Eye (tissue), 1 donor: Measurements from ENCODE around the gene CEP250.
"Not testable (repeated sequence)": the region's sequence is repeated elsewhere in the genome, so short reads cannot be mapped to it uniquely, and the experiment has no call there.

ENCODE experiments used
- DNase-seq: peaks from one replicate; pipeline ENCODE4 v3.0.0-alpha.2; 2015

CEP250 gene, protein sequence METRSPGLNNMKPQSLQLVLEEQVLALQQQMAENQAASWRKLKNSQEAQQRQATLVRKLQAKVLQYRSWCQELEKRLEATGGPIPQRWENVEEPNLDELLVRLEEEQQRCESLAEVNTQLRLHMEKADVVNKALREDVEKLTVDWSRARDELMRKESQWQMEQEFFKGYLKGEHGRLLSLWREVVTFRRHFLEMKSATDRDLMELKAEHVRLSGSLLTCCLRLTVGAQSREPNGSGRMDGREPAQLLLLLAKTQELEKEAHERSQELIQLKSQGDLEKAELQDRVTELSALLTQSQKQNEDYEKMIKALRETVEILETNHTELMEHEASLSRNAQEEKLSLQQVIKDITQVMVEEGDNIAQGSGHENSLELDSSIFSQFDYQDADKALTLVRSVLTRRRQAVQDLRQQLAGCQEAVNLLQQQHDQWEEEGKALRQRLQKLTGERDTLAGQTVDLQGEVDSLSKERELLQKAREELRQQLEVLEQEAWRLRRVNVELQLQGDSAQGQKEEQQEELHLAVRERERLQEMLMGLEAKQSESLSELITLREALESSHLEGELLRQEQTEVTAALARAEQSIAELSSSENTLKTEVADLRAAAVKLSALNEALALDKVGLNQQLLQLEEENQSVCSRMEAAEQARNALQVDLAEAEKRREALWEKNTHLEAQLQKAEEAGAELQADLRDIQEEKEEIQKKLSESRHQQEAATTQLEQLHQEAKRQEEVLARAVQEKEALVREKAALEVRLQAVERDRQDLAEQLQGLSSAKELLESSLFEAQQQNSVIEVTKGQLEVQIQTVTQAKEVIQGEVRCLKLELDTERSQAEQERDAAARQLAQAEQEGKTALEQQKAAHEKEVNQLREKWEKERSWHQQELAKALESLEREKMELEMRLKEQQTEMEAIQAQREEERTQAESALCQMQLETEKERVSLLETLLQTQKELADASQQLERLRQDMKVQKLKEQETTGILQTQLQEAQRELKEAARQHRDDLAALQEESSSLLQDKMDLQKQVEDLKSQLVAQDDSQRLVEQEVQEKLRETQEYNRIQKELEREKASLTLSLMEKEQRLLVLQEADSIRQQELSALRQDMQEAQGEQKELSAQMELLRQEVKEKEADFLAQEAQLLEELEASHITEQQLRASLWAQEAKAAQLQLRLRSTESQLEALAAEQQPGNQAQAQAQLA (N-terminal part only)

DNA sequence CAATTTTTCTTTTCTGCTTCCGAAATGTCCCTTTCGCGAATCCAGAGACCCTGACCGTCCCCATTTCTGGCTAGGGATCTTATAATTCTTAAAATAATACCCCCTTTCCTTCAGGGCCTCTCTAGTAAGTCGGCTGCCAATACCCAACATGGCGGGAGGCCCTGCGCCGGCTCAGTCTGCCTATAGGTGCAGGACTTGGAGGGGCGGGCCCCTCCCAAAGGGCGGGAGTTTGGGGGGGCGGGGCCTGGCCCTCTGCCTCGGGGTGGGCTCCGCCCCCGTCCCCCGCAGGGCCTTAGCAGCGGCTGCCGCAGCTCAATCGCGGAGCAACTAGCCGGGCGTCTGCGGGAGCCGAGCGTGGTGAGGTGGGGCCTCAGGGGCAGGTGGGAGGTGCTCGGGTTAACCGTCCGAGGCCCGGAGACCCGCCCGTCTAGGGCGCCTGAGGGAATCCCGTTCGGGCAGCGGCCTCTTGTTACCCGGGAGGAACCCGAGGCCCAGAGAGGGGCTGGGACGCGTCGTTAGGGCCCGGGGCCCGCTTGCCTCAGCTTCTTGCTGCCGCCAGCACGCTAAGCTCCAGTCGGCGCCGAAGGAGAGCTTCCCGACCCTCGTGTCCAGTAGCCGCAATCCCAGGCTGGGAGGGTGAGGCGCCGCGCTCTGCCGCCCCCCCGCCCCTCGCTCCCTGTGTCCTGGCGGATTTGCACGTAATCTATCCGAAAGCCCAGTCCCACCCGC, at the start of gene CEP250:
Gene CEP250 (plus strand): TSS at position 718 of the 729 bp plus-strand sequence. CDS start 6,770 bp downstream, outside the sequence.
- DNase-seq, result peak; percentile 98

DNA sequence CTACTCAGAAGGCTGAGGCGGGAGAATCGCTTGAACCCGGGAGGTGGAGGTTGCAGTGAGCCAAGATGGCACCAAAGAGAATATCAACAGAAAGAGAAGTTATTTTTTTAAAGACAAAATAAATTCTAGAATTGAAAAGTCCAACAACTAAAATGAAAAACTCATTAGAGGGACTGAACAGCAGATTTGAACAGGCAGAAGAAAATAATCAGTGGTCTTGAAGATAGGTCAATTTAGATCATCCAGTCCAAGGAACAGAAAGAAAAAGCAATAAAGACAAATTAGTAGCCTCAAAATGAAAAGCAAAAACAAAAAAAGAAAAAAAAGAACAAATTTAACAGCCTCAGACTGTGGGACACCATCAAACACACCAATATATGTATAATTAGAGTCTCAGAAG, 49.6 kb upstream of the CEP250 start:
- DNase-seq, result no peak

DNA sequence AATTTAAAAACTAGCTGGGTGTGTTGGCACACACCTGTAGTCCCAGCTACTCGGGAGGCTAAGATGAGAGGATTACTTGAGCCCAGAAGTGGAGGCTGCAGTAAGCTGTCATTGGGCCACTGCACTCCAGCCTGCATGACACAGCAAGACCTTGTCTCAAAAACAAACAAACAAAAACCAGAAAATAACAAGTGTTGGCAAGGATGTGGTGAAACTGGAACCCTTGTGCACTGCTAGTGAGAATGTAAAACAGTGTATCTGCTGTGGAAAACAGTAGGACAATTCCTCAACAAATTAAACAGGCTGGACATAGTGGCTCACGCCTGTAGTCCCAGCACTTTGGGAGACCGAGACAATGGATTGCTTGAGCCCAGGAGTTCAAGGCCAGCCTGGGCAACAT, 47.1 kb upstream of the CEP250 start:
- no peak for DNase-seq

DNA sequence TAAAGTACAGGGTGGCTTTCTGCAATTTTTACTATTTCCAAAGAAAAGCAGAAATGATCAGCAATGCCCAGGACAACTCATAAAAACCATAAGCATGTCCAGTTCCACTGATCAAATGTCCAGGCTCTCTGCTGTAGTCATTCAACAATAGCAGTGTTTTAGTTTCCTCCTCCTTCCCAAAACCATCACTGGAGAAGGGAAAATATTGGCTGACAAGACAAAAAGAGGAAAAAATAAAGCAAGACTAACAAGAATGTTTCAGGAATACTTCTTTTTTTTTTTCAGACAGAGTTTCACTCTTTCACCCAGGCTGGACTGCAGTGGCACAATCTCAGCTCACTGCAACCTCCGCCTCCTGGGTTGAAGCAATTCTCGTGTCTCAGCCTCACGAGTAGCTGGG, 45.9 kb upstream of the CEP250 start:
- no peak for DNase-seq

DNA sequence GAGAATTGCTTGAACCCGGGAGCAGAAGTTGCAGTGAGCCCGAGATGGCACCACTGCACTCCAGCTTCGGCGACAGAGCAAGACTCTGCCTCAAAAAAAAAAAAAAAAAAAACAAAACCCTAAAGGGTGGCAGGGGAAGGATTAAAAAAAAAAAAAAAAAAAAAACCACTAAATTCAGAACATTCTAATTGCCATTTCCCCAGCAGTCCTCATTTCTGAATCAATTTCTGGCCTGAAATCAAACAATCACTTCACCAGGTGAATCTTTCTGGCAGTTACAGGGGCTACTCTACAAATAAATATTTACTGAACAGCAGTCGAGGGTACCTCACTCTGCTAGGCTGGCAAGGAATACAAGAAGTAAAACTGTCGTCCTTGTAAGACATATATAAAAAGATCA, 44.8 kb upstream of the CEP250 start:
- DNase-seq, result no peak

DNA sequence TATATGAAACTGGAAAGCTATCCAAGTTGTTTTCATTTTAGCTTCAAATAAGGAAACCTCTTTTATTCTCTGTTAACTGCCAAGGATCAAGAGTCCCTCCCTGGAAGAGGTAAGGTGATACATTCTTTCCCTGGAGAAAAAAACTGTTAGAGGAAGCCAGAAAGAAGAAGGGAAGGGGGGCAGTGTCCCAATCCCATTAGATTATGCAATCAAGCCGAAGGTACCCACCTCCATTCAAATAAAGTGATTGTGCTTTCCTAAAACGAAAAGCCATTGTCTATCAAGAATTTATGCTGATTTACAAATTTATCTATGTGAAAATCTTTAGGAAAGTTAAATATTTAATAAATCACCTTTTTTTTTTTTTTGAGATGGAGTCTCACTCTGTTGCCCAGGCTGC, 34.1 kb upstream of the CEP250 start:
- DNase-seq, result no peak

DNA sequence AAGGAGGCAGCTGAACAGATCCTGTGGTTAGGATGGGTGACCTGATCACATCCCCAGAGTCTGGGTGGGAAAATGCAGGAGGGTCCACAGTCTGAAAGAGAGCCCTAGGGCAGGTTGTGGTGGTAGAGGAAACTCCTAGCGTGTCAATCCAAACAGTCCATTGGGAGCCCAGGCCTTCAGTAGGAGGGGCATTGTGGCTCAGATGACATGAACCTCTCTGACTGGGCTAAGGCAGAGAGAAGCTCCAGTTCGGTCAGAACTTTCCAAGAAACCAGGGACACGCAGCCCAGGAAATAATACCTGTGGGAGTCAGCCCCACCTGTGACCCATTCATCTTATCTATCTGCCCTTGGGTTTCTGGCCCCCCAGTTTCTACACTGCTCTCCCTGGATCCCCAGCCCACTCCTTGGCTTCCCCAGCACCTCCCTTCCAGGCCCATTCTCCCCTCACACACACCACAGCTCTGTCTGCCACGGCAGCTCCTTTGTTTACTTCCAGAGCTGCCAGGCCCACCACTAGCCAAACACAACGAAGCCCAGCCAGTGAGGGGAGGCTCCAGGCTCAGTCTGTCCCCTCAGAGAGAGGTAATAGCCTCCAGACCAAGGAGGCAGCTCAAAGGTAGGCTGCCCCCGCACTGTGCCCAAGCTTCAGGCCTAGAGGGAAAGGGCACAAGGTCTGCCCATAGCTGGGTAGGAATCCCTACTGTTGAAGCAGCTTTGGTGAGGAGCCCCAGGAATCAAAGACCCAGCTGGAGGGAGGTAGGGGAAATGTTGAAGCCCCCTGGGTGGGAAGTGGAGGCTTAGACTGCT, 23.6 kb upstream of the CEP250 start:
- no peak for DNase-seq

DNA sequence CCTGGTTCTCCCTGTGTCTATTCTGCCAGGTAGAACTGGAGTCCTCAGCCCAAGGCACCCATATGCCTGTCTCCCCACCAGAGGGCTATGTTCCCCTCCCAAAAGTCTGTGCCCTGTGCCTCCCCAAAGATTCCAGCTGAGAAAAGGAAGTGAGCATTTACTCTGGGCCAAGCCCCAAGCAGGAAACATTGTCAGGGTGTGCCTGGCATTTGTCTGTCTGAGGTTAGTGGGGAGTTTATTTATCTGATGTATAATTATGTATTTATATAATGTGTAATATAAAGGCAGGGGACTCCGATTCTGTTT, 23.0 kb upstream of the CEP250 start:
- no peak for DNase-seq

DNA sequence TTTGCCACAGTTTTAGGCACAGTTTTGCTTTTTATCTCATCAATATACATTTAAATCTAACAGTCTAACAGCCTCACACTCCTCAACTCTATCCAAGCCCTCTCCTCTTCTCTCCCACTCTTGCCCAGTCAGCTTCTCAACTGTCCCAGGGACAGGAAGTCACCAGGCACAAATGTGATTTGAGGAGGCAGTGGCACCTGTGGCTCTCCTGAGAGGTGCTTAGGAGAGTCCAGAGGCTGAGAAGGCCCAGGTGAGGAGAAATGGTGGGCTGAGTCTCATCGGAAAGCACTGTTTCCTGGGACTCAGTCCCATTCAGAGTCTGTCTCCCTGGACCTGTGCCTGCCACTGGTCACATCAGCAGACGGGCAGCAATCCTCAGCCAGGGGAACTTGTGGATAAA, 22.1 kb upstream of the CEP250 start:
- DNase-seq, result no peak

DNA sequence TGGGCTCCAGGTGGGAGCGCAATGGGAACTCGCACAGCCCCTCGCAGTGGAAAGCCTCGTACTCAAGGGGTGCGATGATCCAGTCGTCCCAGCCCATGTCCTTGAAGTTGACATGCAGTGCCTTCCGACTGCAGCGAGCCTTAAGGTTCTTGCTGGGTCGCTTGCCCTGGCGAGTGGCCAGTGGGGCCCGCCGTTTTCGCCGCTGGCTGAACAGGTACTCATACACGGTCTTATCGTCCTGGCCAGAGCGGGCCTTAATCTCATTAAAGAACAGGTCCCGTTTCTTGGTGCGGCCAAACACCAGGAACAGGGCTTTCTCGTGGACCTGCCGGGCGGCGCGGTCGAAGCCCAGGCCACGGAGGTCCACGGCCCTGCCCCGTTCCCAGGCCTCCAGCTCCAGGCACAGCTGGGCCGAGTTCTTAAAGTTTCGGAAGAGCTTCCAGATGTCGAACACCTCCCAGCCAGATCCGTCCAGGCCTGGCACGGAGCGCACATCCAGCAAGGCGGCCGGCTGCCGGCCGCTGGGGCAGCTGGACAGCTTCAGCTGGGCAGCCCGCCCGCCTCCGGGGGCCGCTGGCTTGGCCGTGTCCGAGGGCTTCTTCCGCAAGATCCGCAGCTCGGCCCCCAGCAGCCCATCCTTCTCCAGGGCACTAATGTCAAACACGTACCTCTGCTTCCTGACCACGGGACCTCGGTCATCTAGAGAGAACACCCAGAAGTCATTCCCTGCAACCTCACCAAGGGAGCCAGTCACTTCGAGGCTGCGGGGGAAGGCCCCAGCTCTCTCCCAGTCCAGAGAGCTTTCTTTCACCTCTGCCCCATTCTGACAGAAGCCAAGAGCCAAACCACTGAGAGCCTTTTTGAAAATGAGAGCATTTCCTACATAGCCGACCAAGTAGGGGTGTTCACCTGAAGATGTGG, 21.1 kb upstream of the CEP250 start:
- no peak for DNase-seq

DNA sequence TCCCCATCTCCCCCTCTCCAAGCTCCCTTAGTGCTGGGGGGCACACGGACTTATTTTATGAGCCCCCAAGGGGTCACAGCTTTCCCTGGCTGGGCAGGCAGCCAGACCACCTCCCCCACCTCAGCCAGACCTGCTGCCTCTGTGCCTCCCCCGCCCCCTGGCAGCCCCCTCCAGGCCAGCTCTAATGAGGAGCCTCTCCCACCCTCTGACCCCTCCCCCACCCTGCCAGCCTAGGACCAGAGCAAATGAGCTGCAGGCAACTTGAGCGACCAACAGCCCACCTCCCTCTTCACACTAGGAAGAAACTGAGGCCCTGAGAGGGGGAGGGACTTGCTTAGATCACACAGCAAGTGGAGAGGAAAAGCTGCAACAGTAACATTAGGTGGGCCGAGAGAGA, 19.2 kb upstream of the CEP250 start:
- peak; percentile 38 for DNase-seq

DNA sequence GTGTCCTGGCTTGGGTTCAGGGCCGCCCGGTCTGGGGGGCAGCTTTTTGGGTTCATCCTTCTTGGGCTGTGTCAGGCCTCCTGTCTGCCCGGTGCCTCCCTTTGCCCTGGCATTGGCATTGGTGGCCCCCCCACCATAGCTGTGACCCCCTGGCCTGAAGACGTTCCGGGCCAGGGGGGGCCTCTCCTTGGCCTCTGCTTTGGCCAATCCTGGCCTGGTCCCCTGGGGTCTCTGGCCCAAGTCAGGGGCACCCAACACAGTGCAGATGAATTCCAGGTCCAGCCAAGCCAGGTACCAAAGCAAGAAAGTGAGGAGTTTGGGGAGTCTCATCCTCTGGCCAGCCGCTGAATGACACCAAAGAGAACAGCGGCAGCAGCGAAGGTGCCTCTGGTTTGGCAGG, 17.8 kb upstream of the CEP250 start:
- DNase-seq, result no peak

DNA sequence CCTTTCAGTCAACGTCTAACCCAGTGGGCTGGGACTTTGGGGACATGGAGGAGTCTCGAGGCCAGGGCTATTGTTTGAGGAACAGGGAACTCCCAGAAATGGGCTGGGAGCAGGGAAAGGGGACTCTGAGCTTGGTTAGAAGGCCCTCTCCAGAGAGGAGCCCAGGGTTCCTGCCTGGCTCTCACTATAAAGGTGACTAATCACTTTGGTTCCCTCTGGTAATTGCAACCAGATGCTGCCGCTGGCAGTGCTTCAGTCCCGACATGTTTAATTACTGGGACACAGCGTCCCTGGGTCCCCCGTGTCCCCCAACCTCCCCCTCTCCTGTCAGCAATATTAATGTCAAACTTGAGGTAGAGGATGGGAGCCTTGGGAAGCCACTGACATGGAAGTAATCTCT, 12.4 kb upstream of the CEP250 start:
- DNase-seq, result peak; percentile 49

DNA sequence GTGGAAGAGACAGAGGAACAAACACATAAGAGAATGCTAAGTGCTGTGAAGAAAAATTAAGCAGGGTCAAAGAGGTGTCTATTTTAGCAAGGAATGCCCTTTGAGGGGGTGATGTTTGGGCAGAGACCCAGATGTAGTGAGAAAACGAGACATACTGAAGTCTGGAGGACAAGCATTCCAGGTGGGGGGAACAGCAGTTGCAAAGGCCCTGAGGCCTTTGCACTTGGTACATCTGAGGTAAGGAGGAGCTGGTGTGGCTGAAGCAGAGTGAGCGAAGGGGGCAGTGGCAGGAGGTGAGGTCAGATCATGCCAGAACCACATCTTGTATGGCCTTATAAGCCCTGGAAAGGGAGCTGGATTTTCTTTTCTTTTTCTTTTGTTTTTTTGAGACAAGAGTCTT, 11.2 kb upstream of the CEP250 start:
- DNase-seq, result no peak

DNA sequence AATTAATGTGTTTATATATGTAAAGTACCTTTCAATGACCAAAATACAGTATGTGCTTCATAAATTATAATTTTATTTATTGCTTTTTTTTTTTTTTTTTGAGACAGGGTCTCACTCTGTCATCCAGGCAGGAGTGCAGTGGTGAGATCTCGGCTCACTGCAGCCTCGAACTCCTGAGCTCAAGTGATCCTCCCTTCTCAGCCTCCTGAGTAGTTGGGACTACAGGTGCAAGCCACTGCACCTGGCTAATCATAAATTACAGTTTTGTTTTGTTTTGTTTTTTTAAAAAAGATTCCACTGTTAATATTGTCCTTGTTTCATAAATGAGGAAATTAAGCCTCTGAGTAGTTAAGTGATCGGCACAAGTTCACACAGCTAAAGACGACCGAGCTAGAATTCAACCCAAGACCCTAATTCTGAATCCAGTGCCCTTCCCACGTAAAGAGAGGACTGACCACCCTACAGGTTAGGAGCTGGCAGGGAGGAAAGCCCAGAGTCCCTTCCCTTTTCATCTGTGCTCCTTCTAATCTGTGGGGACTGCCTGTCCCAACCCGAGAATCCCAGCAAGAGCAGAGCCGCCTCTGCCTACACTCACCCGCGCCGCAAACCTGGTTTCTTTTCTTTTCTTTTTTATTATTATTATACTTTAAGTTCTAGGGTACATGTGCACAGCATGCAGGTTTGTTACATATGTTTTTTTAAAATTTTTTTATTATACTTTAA, 8.9 kb upstream of the CEP250 start:
- no peak for DNase-seq

DNA sequence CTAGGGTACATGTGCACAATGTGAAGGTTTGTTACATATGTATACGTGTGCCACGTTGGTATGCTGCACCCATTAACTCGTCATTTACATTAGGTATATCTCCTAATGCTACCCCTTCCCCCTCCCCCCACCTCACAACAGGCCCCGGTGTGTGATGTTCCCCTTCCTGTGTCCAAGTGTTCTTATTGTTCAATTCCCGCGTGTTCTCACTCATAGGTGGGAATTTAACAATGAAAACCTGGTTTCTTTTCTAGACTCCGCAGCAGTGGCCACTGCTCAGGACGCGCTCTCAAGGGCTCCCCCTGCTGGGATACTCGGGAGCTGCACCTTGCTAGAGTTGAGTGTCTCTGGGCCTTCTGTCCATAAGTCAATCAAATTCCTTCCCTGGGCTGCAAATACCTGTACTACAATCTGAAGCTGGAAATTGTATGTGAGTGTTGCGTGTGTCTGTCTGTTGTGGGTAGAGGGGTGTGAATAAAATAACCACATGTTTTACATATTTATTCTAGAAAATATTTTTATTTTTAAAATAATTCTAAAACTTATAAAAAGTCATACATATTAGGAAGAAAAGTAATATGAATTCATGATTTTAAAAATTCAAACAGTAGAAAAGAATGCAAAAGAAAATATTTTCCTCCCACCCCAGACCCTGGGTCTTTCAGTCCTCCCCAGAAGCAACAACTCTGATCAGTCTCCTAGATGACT, 8.2 kb upstream of the CEP250 start:
- peak; percentile 95 for DNase-seq

DNA sequence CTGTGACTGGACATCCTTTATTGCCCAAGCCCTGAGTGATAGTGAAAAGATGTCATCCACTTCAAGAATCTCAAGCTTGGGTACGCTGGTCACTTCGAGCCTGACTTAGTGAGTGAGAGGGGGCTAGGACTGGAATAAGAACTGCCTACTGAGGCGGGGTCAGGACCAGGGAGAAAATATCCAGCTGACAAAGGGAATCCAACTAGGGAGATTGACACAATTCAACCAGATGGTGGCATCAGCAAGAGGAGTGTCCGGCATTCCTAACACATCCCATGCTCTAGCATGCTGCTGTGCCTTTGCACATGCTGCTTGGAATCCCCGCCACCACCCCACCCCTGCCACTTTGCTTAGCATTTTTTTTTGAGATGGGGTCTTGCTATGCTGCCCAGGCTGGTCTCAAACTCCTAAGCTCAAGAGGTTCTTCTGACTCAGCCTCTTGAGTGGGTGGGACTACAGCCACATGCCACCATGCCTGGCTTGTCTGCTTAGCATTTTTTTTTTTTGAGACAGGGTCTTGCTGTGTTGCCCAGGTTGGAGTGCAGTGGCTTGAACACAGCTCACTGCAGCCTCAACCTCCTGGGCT, 6.5 kb upstream of the CEP250 start:
- no peak for DNase-seq

DNA sequence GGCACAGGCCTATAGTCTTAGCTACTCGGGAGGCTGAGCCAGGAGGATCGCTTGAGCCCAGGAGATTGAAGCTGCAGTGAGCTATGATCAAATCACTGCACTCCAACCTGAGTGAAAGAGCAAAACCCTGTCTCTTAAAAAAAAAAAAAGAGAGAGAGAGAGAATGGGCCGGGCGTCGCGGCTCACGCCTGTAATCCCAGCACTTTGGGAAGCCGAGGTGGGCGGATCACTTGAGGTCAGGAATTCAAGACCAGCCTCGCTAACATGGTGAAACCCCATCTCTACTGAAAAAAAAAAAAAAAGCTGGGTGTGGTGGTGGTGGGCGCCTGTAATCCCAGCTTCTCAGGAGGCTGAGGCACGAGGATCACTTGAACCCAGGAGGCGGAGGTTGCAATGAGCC, 5.5 kb upstream of the CEP250 start:
- DNase-seq, result not testable (repeated sequence)

DNA sequence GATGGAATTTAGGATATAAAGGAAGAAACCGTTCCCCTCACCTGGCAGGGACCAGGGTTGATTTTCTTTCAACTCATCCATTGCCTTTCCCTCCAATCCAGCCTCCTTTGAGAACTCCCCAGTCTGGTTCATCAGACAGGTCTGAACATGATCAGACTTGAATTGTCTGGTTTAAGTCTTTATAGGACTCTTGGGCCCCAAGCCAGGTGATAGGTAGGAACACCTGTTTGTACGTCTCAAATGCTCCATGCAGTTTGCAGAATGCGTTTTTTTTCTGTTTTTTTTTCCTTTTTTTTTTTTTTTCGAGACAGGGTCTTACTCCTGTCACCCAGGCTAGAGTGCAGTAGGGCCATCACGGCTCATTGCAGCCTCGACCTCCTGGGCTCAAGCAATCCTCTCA, 4.1 kb upstream of the CEP250 start:
- peak; percentile 41 for DNase-seq
